ENCODE measurements around the gene KCNK3.
"Not testable (repeated sequence)": the region's sequence is repeated elsewhere in the genome, so short reads cannot be mapped to it uniquely, and the experiment has no call there.

The KCNK3 gene

DNA sequence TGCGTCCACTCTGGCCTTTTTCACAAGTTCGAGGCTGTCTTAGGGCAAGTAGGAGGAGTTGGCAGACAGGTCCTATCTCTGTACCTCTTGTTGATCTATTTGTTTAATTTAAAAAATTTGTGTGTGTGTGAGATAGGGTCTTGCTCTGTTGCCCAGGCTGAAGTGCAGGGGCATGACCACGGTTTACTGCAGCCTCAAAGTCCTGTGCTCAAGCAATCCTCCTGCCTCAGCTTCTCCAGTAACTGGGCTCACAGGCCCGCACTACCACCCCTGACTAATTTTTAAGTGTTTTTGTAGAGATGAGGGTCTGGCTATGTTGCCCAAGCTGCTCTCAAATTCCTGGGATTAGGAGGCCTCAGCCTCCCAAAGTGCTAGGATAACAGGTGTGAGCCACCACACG, 67.3 kb downstream of the KCNK3 start:
- no peak for DNase-seq

DNA sequence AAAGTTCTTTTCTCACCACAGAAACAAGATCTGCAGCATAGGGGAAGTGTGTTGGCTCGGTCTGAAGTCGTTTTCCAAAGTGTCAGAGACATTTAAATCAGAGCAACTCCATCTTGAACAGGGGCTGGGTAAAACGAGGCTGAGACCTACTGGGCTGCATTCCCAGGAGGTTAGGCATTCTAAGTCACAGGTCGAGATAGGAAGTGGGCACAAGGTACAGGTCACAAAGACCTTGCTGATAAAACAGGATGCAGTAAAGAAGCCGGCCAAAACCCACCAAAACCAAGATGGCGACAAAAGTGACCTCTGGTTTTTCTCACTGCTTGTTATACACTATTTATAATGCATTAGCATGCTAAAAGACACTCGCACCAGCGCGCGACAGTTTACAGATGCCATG, 68.5 kb downstream of the KCNK3 start:
- DNase-seq = not testable (repeated sequence)

DNA sequence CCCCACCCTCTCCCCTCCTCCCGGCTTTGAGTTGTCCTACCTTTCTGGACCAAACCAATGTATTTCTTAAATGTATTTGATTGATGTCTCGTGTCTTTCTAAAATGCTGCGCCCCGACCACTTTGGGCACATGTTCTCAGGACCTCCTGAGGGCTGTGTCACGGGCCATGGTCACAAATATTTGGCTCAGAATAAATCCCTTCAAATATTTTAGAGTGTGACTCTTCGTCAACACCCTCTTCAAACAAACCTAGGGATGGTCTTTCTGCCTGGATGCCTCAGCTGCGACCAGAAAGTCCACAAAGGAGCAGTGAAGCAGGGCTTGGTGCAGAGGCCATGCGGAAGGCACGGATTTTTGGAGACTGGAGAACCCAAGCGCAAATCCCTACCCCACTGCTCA, 70.5 kb downstream of the KCNK3 start:
- no peak for DNase-seq

DNA sequence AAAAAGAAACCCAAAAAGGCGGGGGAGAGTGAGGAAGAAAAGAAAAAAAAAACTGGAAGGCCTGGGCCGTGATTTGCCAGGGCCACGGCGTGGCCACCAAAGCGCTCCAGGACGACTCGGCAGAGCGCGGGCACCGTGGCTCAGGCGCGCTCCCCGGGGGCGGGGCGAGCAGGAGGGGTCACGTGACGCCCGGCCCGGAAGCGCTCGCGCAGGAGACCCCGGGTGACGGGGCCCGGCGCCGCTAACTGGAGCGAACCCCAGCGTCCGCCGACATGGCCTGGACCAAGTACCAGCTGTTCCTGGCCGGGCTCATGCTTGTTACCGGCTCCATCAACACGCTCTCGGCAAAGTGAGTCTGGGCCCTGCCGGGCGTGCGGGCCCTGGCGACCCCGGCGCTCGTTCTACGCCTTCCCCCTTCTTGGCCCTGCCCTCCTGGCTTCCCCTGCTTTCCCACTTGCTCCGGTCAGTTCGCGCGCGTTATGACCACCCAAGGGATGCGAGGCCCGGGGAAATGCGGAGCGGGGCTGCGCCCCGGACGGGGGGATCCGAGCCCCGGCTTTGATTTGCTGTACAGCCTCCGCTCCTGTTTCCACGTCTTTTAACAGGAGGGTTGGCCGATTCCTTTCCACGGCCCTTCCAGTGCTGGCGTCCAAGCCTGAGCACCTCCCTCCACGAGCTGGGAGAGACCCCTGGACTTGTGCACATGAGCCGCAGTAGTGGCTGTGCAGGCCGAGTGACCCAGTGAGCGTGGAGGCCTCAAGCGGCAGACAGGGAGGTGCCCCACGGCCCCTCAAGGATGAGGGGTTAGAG, 71.8 kb downstream of the KCNK3 start, which contains the start of gene SLC35F6:
TSS of gene SLC35F6 (plus strand) at position 207 of the 810 bp plus-strand sequence. CDS start at position 273, 66 bp downstream.
- peak; percentile 80 to 84 for DNase-seq

DNA sequence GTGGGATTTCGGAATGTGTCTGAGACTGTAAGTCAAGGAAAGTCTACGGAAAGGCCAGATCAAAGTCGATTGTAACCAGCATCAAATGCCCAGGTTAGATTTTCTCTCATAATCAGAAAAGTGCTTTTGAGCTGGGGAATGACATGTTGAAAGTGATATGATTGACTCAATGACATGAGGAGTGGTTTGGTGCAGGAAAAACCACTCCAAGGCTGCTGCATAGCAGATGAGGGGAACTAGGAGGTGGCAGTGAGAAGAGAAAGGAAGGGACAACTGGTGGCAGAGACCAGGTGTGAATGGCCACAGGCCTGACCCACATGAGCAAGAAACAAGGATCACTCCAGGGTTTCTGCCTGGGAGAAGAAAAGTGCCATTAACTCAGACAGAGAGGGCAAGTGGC, 72.4 kb downstream of the KCNK3 start:
- DNase-seq = no peak

DNA sequence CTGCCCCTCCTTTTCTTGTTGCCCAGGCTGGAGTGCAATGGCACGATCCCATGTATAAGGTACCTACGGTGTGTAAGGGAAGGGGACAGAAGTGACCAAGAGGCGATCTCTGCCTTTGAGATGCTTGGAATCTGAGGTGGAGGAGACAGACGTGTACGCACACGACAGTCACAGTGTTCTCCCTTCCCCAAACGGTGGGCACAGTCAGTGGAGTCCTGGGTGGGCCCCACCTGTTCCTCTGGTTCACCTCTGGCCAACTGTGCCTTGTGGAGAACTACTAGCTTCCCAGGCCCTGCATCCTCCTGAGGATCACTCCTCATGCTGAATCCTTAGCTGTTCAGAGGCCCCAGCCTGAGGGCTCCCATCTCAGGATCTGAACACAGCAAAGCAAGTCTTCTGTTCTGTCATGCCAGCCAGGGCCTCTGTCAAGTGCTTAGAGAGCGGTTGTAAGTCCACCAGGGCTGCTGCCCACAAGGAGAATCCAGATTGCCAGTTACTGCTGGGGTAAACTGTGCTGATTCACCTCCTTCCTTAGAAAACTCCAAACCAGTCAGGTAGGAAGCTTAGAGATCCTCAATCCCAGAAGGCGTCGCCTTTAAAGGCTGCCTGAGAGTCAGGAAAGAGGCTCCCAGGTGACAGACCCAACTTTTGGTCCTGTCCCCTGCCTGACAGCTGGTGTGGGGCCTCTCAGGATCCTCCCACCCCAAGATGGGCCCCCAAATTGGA, 73.1 kb downstream of the KCNK3 start:
- DNase-seq = no peak

DNA sequence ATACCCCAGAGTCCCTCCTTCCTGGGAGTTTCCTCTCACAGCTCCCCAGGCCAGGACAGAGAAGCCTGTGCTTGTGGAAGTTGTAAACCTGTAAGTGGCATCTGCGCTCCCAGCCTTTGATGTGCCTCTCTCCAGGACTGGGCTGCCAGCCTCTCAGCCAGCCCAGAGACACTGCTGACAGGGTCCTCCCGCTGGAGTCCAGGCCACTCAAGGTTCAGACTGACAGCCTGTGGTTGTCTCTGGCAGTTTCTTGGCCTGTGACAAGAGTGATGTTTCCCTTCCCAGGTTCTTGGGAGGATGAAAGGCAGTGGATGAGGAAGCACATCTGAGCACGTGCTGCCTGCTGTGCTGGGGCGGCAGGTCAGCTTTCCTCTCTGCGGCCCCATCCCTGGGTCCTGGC, 74.6 kb downstream of the KCNK3 start:
- DNase-seq = no peak

DNA sequence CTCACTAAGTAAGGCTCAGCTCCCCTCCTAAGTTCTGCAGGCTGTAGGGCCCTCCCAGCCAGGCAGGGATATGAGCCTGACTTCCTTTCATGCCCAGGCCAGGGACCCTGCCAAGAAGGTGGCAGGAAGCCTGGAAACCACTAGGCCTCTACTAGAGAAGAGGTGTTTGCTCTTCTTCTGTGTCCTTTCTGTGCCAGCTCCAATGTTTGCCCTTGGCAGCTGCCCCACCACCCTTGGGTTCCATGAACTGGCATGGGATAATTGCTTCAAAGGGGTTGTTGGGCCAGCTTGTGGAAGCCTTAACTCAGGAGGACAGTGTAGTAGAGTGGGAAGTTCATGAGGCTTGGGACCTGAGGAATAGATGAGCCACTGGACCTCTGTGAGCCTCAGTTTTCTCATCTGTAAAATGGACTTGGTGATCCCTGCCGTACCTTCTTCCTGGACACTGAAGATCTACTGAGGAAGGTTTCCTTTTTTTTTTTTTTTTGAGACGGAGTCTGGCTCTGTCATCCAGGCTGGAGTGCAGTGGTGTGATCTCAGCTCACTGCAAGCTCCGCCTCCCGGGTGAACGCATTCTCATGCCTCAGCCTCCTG, 75.5 kb downstream of the KCNK3 start:
- no peak for DNase-seq

DNA sequence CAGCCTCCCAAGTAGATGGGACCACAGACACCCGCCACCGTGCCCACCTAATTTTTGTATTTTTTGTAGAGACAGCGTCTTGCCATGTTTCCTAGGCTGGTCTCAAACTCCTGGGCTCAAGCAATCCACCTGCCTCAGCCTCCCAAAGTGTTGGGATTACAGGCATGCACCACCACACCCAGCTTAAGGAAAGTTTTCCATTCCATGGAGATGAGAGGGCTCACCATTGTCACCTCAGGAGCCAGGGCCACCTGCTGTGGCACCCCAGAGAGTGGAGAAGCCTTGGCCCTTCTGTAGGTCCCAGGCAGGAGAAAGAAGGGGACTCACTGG, 76.2 kb downstream of the KCNK3 start:
- no peak for DNase-seq

DNA sequence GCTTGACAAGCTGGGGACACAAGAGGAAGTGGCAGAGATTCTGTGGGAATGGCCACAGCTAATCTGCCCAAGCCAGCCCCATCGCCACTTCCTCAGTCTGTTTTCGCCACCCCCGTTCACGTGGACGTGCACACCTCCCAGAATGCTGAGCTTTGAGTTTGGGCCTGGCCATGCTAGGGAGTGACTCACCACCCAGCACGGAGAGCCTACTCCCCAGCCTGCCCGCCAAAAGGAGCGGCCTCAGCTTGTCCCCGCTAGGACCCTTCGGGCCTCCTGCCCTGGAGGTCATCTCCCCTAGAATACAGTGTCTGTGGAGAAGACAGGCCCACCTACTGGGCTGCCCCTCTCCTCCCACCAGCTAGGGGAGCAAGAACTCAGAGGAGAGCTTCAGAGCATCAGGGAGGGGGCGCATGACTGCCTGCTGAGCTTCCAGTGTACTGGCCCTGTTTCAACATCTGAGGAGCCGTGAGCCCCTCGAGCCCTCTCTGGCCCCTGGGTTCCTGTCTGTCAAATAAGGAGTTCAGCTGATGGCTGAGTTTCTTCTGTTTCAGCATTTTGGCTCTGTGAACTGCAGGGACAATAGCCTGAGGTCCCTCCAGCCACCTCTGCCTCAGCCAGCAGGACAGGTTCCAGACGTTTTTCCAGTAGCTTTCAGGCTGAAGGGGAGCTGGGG, 76.7 kb downstream of the KCNK3 start:
- no peak for DNase-seq

DNA sequence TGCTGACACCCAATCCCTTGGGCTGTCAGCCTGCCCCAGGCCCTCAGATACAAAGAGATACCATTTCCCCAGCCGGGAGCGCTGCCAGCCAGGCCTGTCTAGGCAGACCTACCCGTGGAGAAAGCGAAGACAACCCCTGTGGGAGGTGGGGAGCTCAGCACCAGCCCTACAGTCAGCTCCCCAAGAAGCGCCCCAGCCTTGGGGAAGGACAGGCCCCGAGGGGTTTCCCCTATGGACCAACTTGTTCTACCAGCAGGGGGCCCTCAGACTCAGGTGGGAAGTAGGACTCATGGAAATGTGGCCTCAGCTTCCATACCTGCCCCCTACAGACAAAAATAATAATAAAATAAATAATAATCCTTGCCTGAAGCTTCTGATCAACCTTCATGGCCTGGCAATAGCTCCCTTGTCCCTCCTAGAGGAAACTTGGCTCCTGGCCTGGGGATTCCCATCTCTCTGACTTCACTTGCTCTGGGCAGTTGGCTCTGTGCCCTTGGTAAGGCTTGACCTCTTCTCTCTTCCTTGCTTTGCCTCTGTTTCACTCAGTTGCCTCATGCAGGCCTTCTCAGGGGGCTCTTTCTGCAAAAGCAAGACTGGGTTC, 78.6 kb downstream of the KCNK3 start:
- DNase-seq = peak in 1 of 2 donors; percentile 15

DNA sequence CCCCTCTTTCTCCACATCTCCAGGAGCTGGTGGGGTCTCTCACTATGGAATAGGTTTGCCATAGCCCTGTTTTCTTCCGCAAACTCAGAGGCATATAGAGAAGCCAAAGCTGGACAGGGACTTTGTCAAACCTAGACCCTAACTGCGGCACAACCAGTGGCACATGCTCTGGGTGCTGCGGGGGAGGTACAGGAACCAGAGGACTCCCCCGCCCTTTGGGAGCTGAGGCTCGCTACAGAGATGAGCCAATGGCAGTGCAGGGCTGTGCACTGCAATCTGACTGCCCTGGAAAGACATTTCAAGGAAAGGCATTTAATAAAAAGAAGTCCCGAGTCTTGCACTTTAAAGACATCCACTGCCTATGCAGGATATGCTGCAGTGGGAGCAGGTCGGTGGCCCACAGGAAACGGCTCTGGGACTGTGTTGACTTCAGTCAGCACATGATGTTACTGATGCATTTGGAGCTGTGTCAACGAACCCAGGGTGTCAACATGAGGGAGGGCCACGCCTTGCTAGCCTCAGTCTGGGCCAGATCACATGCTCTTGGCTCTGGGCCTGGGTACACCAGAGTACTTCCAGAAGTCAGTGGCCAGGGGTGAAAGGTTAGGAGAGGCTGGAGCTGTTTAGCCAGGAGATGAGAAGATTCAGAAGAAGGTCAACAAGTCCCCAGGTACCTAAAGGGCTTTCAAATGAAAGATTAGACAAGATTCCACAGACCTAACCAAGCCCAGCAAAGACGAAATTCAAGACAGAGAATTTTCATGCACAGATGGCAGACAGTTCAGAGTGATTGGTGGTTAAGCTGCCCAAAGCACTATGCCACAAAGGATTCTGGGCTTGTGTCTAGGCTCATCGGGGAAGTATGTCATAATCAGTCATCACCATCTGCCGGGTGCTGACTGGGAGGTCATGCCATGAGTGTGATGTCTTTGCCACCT, 79.8 kb downstream of the KCNK3 start:
- DNase-seq = no peak

DNA sequence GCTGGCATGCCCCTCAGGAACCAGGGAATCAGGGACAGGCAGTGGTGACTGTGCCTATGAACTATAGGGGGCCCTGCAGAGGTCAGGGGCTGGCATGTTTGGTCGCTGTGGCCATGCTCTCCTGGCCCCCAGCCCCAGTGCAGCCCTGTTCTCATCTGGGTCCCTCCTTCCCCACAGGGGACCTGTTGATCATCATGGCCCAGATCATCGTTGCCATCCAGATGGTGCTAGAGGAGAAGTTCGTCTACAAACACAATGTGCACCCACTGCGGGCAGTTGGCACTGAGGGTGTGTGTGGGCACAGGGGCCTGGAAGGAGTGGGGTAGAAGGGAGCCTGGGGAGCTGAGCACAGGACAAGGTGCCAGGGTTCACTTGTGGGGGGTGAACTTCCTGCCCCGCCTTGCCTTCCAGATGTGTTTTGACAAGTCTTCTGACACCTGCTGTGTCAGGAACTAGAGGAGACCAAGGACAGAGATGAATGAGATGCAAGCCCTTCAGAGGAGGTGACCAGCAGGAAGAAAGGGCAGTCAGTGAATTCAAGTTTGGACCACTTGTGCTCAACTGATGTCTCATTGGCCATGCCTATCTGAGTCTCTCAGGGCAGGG, 83.8 kb downstream of the KCNK3 start:
- DNase-seq = no peak

DNA sequence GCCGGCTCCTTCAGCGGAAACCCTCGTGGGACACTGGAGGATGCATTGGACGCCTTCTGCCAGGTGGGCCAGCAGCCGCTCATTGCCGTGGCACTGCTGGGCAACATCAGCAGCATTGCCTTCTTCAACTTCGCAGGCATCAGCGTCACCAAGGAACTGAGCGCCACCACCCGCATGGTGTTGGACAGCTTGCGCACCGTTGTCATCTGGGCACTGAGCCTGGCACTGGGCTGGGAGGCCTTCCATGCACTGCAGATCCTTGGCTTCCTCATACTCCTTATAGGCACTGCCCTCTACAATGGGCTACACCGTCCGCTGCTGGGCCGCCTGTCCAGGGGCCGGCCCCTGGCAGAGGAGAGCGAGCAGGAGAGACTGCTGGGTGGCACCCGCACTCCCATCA, 85.6 kb downstream of the KCNK3 start:
- no peak for DNase-seq

DNA sequence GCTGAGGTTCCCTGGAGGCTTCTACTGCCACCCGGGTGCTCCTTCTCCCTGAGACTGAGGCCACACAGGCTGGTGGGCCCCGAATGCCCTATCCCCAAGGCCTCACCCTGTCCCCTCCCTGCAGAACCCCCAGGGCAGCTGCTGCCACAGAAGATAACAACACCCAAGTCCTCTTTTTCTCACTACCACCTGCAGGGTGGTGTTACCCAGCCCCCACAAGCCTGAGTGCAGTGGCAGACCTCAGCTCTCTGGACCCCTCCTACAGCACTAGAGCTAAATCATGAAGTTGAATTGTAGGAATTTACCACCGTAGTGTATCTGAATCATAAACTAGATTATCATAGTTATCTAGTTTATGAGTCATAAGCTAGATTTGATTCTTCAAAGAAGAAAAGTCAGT, 86.0 kb downstream of the KCNK3 start:
- DNase-seq = no peak

DNA sequence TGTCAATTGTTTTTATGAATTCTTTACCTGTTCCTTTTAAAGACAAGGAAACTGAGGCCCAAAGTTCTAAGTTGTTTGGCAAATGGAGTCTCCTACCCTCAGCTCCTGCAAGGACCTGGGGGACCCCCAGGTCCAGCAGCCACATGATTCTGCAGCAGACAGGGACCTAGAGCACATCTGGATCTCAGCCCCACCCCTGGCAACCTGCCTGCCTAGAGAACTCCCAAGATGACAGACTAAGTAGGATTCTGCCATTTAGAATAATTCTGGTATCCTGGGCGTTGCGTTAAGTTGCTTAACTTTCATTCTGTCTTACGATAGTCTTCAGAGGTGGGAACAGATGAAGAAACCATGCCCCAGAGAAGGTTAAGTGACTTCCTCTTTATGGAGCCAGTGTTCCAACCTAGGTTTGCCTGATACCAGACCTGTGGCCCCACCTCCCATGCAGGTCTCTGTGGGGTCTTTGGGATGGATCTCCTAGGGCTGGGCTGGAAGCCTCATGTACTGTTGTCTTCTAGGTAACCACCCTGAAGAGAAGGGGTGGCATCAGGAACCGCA, 87.8 kb downstream of the KCNK3 start:
- DNase-seq = no peak

All from activated CD4-positive, alpha-beta T cell treated with anti-CD3 and anti-CD28 coated beads for 4 hours (primary cell).